Activated CD4-positive, CD25-positive, alpha-beta regulatory T cell (primary cell): ENCODE data around the gene DHRS7B.

Source experiments
- DNase-seq, 4 experiments: peaks; one replicate each; lab custom pipeline; 2025; lab: John Stamatoyannopoulos, UW

The DHRS7B gene

GRCh38 chr17:21157586-21158370, 31.0 kb downstream of the DHRS7B start:
- no peak for DNase-seq

- DNase-seq: no peak
Measured at GRCh38 chr17:21160401-21160800, 33.6 kb downstream of the DHRS7B start.

- DNase-seq: no peak
Measured at GRCh38 chr17:21161498-21162393, 35.0 kb downstream of the DHRS7B start.

GRCh38 chr17:21162394-21162775, 35.6 kb downstream of the DHRS7B start:
- no peak for DNase-seq

GRCh38 chr17:21163101-21163500, 36.3 kb downstream of the DHRS7B start:
- no peak for DNase-seq

- DNase-seq: no peak
Measured at GRCh38 chr17:21164216-21164615, 37.5 kb downstream of the DHRS7B start.

GRCh38 chr17:21164620-21165019, 37.9 kb downstream of the DHRS7B start:
- DNase-seq: no peak

- no peak for DNase-seq
Measured at GRCh38 chr17:21165922-21166594, 39.3 kb downstream of the DHRS7B start.

- no peak for DNase-seq
Measured at GRCh38 chr17:21166595-21167210, 39.9 kb downstream of the DHRS7B start.

- DNase-seq: no peak
Measured at GRCh38 chr17:21167303-21167702, 40.5 kb downstream of the DHRS7B start.

- DNase-seq: no peak
Measured at GRCh38 chr17:21168555-21168865, 41.7 kb downstream of the DHRS7B start.

GRCh38 chr17:21169496-21169895, 42.7 kb downstream of the DHRS7B start:
- DNase-seq: no peak

GRCh38 chr17:21170809-21171208, 44.0 kb downstream of the DHRS7B start:
- DNase-seq: no peak

GRCh38 chr17:21171309-21171922, 44.7 kb downstream of the DHRS7B start:
- no peak for DNase-seq

- DNase-seq: no peak
Measured at GRCh38 chr17:21171970-21172510, 45.3 kb downstream of the DHRS7B start.

- no peak for DNase-seq
Measured at GRCh38 chr17:21172846-21173245, 46.1 kb downstream of the DHRS7B start.

- DNase-seq: no peak
Measured at GRCh38 chr17:21173543-21173942, 46.8 kb downstream of the DHRS7B start.

GRCh38 chr17:21174186-21174585, 47.4 kb downstream of the DHRS7B start:
- no peak for DNase-seq

GRCh38 chr17:21174713-21175112, 47.9 kb downstream of the DHRS7B start:
- DNase-seq: no peak

GRCh38 chr17:21176773-21177395, 50.1 kb downstream of the DHRS7B start:
- DNase-seq: no peak

- no peak for DNase-seq
Measured at GRCh38 chr17:21177401-21177800, 50.6 kb downstream of the DHRS7B start.
